Keratinocyte (primary cell): ENCODE data around the gene IL7R. TPM values are rescaled to one million over a fixed set of nuclear protein-coding genes. Genes with fewer than 3 reads are reported as not detected.

Source experiments
- DNase-seq: peaks from one replicate; pipeline ENCODE4 v3.0.0-alpha.2; 2011; ENCODE audit warnings: low read depth, missing footprints, low spot score
- FAIRE-seq: peaks from 2 replicates; lab custom pipeline; 2011; peaks lifted over from hg19 to GRCh38; lab: Jason Lieb, UNC
- H2AFZ ChIP-seq: 2 replicates; pipeline ENCODE4 v1.6.0; 2012; ENCODE audit warnings: low read length, control low read depth, inconsistent platforms; ENCODE audit not compliant: control insufficient read depth
- H3K27ac ChIP-seq: 2 replicates; pipeline ENCODE4 v1.5.1; 2011; ENCODE audit warnings: low read length; ENCODE audit not compliant: control insufficient read depth, insufficient read depth
- H3K27me3 ChIP-seq: 3 replicates; pipeline ENCODE4 v1.6.0; 2011; ENCODE audit warnings: low read length; ENCODE audit not compliant: control insufficient read depth, insufficient read depth; ENCODE audit errors: extremely low read depth
- H3K36me3 ChIP-seq, 2 experiments: 2 replicates in 1 of 2; 3 replicates in 1 of 2; pipeline ENCODE4 v1.5.1; 2011; ENCODE audit warnings: low read length in 2 of 2, mild to moderate bottlenecking in 1 of 2; ENCODE audit not compliant: control insufficient read depth in 2 of 2, insufficient read depth in 2 of 2; ENCODE audit errors: extremely low read depth in 1 of 2
- H3K4me1 ChIP-seq: 3 replicates; pipeline ENCODE4 v1.5.1; 2011; ENCODE audit warnings: low read length; ENCODE audit not compliant: control insufficient read depth, insufficient read depth; ENCODE audit errors: extremely low read depth
- H3K4me2 ChIP-seq: 3 replicates; pipeline ENCODE4 v1.6.0; 2011; ENCODE audit warnings: low read depth, low read length; ENCODE audit not compliant: control insufficient read depth, insufficient read depth; ENCODE audit errors: extremely low read depth
- H3K4me3 ChIP-seq, 3 experiments: fragments of 200-600 bp in 1 of 3; sonication (generic) in 1 of 3; 2 replicates in 2 of 3; 3 replicates in 1 of 3; pipeline ENCODE4 v1.5.1; 2011 to 2016; ENCODE audit warnings: low read length in 3 of 3, mild to moderate bottlenecking in 3 of 3, control low read depth in 2 of 3, inconsistent platforms in 1 of 3, low read depth in 1 of 3, mixed read lengths in 1 of 3, mixed run types in 1 of 3, moderate library complexity in 1 of 3; ENCODE audit not compliant: control insufficient read depth in 2 of 3, insufficient read depth in 2 of 3; ENCODE audit errors: extremely low read depth in 1 of 3
- H3K79me2 ChIP-seq: 2 replicates; pipeline ENCODE4 v1.6.0; 2012; ENCODE audit warnings: low read length; ENCODE audit not compliant: control insufficient read depth, insufficient read depth
- H3K9ac ChIP-seq: 3 replicates; pipeline ENCODE4 v1.6.0; 2011; ENCODE audit warnings: low read length; ENCODE audit not compliant: control insufficient read depth, insufficient read depth; ENCODE audit errors: extremely low read depth
- H3K9me1 ChIP-seq: 3 replicates; pipeline ENCODE4 v1.6.0; 2011; ENCODE audit warnings: low read length; ENCODE audit not compliant: control insufficient read depth, insufficient read depth; ENCODE audit errors: extremely low read depth
- H3K9me3 ChIP-seq: 2 replicates; pipeline ENCODE4 v1.5.1; 2012; ENCODE audit warnings: low read depth, low read length; ENCODE audit not compliant: control insufficient read depth
- H4K20me1 ChIP-seq: 3 replicates; pipeline ENCODE4 v1.6.0; 2011; ENCODE audit warnings: low read length; ENCODE audit not compliant: control insufficient read depth, insufficient read depth; ENCODE audit errors: extremely low read depth
- EZH2 ChIP-seq: IDR thresholded peaks from one replicate; pipeline ENCODE4 v1.6.1; 2012; ENCODE audit warnings: inconsistent platforms, mild to moderate bottlenecking, low read length, moderate library complexity
- dilution Hi-C: fragments of 300-500 bp; cut with MboI; formaldehyde crosslinking; loops from one replicate; pipeline ENCODE4 v1.7.0; 2020; ENCODE audit warnings: low sequenced_read_pairs; ENCODE audit not compliant: extremely low pct_ligation_motif_present
- polyA plus RNA-seq, 5 experiments: library from polyadenylated mRNA; depleted of rRNA in 3 of 5; stranded (reverse) in 3 of 5; stranded (forward) in 1 of 5; unstranded in 1 of 5; fragments of >200 nt; gene quantifications; 1 replicate in 1 of 5; 2 replicates in 3 of 5; 3 replicates in 1 of 5; pipeline versions ENCODE4 v1.2.1 to v1.2.3, GENCODE V29; 2011 to 2012; ENCODE audit warnings: missing spikeins in 2 of 5, low read depth in 1 of 5, low replicate concordance in 1 of 5
- TF ChIP-seq, protein P1 (sequence below), 3 experiments: IDR thresholded peaks in 1 of 3; conservative IDR thresholded peaks in 1 of 3; optimal IDR thresholded peaks in 1 of 3; 2 replicates in 2 of 3; 3 replicates in 1 of 3; pipeline versions ENCODE3 to v1.5.1; 2011; ENCODE audit warnings: low read length in 3 of 3, mild to moderate bottlenecking in 3 of 3, moderate library complexity in 2 of 3, control low read depth in 1 of 3, inconsistent platforms in 1 of 3; ENCODE audit not compliant: insufficient read depth in 2 of 3; ENCODE audit errors: extremely low read depth in 1 of 3

The IL7R gene
- polyA plus RNA-seq, 1 donor (not counting 4 experiments of a cell fraction or from before 2014, with no cell fraction given) = 4.7 TPM

DNA sequence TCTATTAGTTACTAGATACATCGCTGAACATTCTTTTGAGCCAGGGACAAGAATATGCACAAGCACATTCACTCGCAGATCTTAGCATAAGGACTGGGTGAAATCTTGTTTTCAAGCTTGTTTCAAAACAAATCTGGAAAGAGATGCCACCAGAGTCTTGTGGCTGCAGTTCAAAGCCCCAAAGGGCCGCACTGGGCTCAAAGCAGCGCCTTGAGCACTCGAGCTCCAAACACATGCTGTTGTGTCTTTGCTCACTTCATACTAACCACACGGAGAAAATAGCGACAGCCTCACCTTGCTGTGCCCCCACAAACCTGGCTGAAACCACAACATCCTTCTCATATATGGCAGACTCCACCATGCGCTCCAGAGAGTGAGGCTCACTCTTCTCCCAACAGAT, 34.2 kb upstream of the IL7R start:
- Histone ChIP-seq H3K9me3 (no peaks in the 10 kb centered on the region), H3K4me1 (no peaks in the 10 kb centered on the region), H3K4me2 (no peak overlapping the region), H3K79me2 (no peaks in the 10 kb centered on the region), H3K27ac (no peak overlapping the region), H3K4me3 (no peak overlapping the region), H4K20me1 (no peaks in the 10 kb centered on the region), H3K9ac (no peak overlapping the region), H3K27me3 (no peaks in the 10 kb centered on the region), H3K36me3 (no peaks in the 10 kb centered on the region), H2AFZ (no peak overlapping the region), H3K9me1 (no peaks in the 10 kb centered on the region)
- no peak for DNase-seq
- no peak for FAIRE-seq
- dilution Hi-C loops = no loop called here
- TF ChIP-seq, protein P1, sequence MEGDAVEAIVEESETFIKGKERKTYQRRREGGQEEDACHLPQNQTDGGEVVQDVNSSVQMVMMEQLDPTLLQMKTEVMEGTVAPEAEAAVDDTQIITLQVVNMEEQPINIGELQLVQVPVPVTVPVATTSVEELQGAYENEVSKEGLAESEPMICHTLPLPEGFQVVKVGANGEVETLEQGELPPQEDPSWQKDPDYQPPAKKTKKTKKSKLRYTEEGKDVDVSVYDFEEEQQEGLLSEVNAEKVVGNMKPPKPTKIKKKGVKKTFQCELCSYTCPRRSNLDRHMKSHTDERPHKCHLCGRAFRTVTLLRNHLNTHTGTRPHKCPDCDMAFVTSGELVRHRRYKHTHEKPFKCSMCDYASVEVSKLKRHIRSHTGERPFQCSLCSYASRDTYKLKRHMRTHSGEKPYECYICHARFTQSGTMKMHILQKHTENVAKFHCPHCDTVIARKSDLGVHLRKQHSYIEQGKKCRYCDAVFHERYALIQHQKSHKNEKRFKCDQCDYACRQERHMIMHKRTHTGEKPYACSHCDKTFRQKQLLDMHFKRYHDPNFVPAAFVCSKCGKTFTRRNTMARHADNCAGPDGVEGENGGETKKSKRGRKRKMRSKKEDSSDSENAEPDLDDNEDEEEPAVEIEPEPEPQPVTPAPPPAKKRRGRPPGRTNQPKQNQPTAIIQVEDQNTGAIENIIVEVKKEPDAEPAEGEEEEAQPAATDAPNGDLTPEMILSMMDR (optimal IDR thresholded peaks at IDR 0.05 in 1 of 3, IDR thresholded peaks at IDR 0.05 in 1 of 3, conservative IDR thresholded peaks at IDR 0.05 in 1 of 3; ENCODE audit: extremely low read depth in 1 of 3, insufficient read depth in 2 of 3, low read length in 3 of 3) = no peak
- no peak for TF ChIP-seq EZH2

DNA sequence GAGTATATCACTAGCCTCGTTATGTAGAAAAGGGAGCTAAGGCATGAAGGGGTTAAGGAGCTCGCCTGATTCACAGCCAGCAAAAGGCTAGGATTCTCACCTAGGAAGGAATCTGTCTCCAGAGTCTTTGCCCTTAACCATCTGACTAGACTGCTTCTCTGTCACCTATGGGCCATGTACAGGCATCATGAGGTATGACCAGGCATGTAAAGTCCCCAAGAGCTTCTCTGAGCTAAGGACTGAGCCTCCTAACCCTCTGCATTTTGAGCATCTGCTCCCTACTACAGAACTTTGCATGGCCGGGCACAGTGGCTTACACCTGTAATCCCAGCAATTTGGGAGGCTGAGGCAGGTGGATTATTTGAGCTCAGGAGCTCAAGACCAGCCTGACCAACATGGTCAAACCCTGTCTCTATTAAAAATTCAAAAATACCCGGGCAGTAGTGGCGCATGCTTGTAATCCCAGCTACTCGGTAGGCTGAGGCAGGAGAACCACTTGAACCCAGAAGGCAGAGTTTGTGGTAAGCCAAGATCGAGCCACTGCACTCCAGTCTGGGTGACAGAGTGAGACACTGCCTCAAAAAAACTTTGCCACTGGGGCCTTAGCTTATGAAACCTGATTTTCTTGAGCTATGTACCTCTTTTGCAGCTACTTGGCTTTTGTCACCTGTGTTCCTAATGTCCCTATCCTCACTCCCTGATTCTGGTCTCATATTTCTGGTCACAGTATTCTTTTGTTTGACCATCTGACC, 33.2 kb upstream of the IL7R start:
- Histone ChIP-seq H3K4me2 (no peak overlapping the region), H3K27ac (no peak overlapping the region), H3K9ac (no peak overlapping the region), H3K9me3 (no peaks in the 10 kb centered on the region), H2AFZ (no peak overlapping the region), H3K9me1 (no peaks in the 10 kb centered on the region), H3K36me3 (no peaks in the 10 kb centered on the region), H4K20me1 (no peaks in the 10 kb centered on the region), H3K27me3 (no peaks in the 10 kb centered on the region), H3K4me1 (no peaks in the 10 kb centered on the region), H3K79me2 (no peaks in the 10 kb centered on the region), H3K4me3 (no peak overlapping the region)
- TF ChIP-seq, protein P1 (optimal IDR thresholded peaks at IDR 0.05 in 1 of 3, IDR thresholded peaks at IDR 0.05 in 1 of 3, conservative IDR thresholded peaks at IDR 0.05 in 1 of 3; ENCODE audit: extremely low read depth in 1 of 3, insufficient read depth in 2 of 3, low read length in 3 of 3) = no peak
- no peak for TF ChIP-seq EZH2
- dilution Hi-C loops = no loop called here
- FAIRE-seq (no peak), DNase-seq (no peak)
